ENCODE measurements around the gene RAD51. TPM values are rescaled to one million over a fixed set of nuclear protein-coding genes. Genes with fewer than 3 reads are reported as not detected.

The RAD51 gene
- total and polyA plus RNA-seq, 7 experiments from 2014 or later = 0.34 to 51.5 (median 0.66) TPM

- Histone ChIP-seq H3K4me3 (ENCODE audit: low read length) (no peak overlapping the region), H3K4me1 (ENCODE audit: control insufficient read depth in 2 of 2, insufficient read depth in 2 of 2, low read length in 2 of 2) (peaks cover 17 to 29% of the 10 kb centered on the region in 2 donors), H3K9me3 (ENCODE audit: control insufficient read depth in 2 of 3, low read length in 3 of 3) (no peaks in the 10 kb centered on the region), H3K27ac (ENCODE audit: low read depth, low read length) (peak overlapping the region; percentile 78), H3K27me3 (ENCODE audit: control insufficient read depth in 2 of 2, insufficient read depth in 2 of 2, low read length in 2 of 2) (no peaks in the 10 kb centered on the region), H3K36me3 (ENCODE audit: control insufficient read depth in 2 of 3, insufficient read depth in 3 of 3, low read length in 3 of 3) (peaks cover 0 to 18% (median 0%) of the 10 kb centered on the region in 3 experiments)
- CTCF ChIA-PET = interaction anchor here (0.5 kb wide), 1 partner anchor 143 kb away, joined by 4 read pairs; no protein-coding TSS in a partner anchor
- DNase-seq (no peak), ATAC-seq (no peak)
- POLR2A ChIA-PET = interaction anchor here (0.6 to 3.7 kb wide), 4 partner anchors 12 to 78 kb away, joined by 3 to 21 read pairs (median 4); partner anchors contain the start of gene RAD51
- no peaks in the 10 kb centered on the region for H3K27me3 Mint-ChIP-seq
- H3K4me3 Mint-ChIP-seq = peak overlapping the region in 1 of 10 donors; percentile 94
- intact Hi-C loops (cut with micrococcal nuclease) = loop anchor here in 1 of 2 donors (5.0 kb wide), 1 partner anchor 174 kb away; the partner anchor contains the start of gene KNL1
- H3K36me3 Mint-ChIP-seq = peaks cover 0 to 2% (median 0%) of the 10 kb centered on the region in 5 donors
- peak overlapping the region in 8 of 9 donors; percentile 9 to 92 (median 82) for H3K27ac Mint-ChIP-seq
- no peaks in the 10 kb centered on the region for H3K9me3 Mint-ChIP-seq
- H3K4me1 Mint-ChIP-seq = peaks cover 24 to 55% (median 49%) of the 10 kb centered on the region in 7 donors
These were observed 71.3 kb downstream of the RAD51 start for GRCh38 chr15:40766194-40766815.

- no peaks in the 10 kb centered on the region for H3K27me3 ChIP-seq (ENCODE audit: control insufficient read depth in 2 of 2, insufficient read depth in 2 of 2, low read length in 2 of 2)
- ATAC-seq (no peak), DNase-seq (no peak)
- ChIA-PET POLR2A (interaction anchor here (1.2 kb wide), 1 partner anchor 73 kb away, joined by 3 read pairs; no protein-coding TSS in a partner anchor), CTCF (no interaction called here)
- H3K9me3 ChIP-seq (ENCODE audit: control insufficient read depth in 2 of 3, low read length in 3 of 3) = no peaks in the 10 kb centered on the region
- intact Hi-C loops (cut with micrococcal nuclease) = loop anchor here in 1 of 2 donors (5.0 kb wide), 1 partner anchor 175 kb away; the partner anchor contains the start of gene KNL1
- peak overlapping the region in 2 of 9 donors; percentile 48 to 59 for H3K27ac Mint-ChIP-seq
- no peak overlapping the region for H3K4me3 ChIP-seq (ENCODE audit: low read length)
- no peak overlapping the region for H3K4me3 Mint-ChIP-seq
- H3K27me3 Mint-ChIP-seq = no peaks in the 10 kb centered on the region
- no peak overlapping the region for H3K27ac ChIP-seq (ENCODE audit: low read depth, low read length)
- peaks cover 0 to 3% (median 0%) of the 10 kb centered on the region in 5 donors for H3K36me3 Mint-ChIP-seq
- peaks cover 24 to 55% (median 49%) of the 10 kb centered on the region in 7 donors for H3K4me1 Mint-ChIP-seq
- H3K4me1 ChIP-seq (ENCODE audit: control insufficient read depth in 2 of 2, insufficient read depth in 2 of 2, low read length in 2 of 2) = peaks cover 17 to 29% of the 10 kb centered on the region in 2 donors
- H3K9me3 Mint-ChIP-seq = no peaks in the 10 kb centered on the region
- H3K36me3 ChIP-seq (ENCODE audit: control insufficient read depth in 2 of 3, insufficient read depth in 3 of 3, low read length in 3 of 3) = peaks cover 0 to 27% (median 0%) of the 10 kb centered on the region in 3 experiments
These were observed 72.2 kb downstream of the RAD51 start for GRCh38 chr15:40766906-40767837.

GRCh38 chr15:40767838-40768500, 73.0 kb downstream of the RAD51 start:
- Histone ChIP-seq H3K4me3 (ENCODE audit: low read length) (no peak overlapping the region), H3K36me3 (ENCODE audit: control insufficient read depth in 2 of 3, insufficient read depth in 3 of 3, low read length in 3 of 3) (peaks cover 0 to 33% (median 0%) of the 10 kb centered on the region in 3 experiments), H3K27me3 (ENCODE audit: control insufficient read depth in 2 of 2, insufficient read depth in 2 of 2, low read length in 2 of 2) (no peaks in the 10 kb centered on the region), H3K9me3 (ENCODE audit: control insufficient read depth in 2 of 3, low read length in 3 of 3) (no peaks in the 10 kb centered on the region), H3K4me1 (ENCODE audit: control insufficient read depth in 2 of 2, insufficient read depth in 2 of 2, low read length in 2 of 2) (peaks cover 17 to 29% of the 10 kb centered on the region in 2 donors), H3K27ac (ENCODE audit: low read depth, low read length) (peak overlapping the region; percentile 59)
- CTCF ChIA-PET = no interaction called here
- ATAC-seq = no peak
- Mint-ChIP-seq H3K27ac (peak overlapping the region in 6 of 9 donors; percentile 50 to 92 (median 72)), H3K4me1 (peaks cover 24 to 51% (median 46%) of the 10 kb centered on the region in 7 donors), H3K27me3 (no peaks in the 10 kb centered on the region), H3K36me3 (peaks cover 0 to 3% (median 0%) of the 10 kb centered on the region in 5 donors), H3K9me3 (no peaks in the 10 kb centered on the region), H3K4me3 (peak overlapping the region in 1 of 10 donors; percentile 39)
- DNase-seq = no peak
- POLR2A ChIA-PET = no interaction called here
- intact Hi-C loops (cut with micrococcal nuclease) = loop anchor here (2.0 to 5.0 kb wide), 2 partner anchors 13 to 176 kb away; partner anchors contain the start of genes KNL1 (in 1 of the 2) and RMDN3 (in 1 of the 2)

- DNase-seq (no peak), ATAC-seq (no peak)
- peaks cover 0 to 7% (median 0%) of the 10 kb centered on the region in 5 donors for H3K36me3 Mint-ChIP-seq
- peak overlapping the region; percentile 59 for H3K27ac ChIP-seq (ENCODE audit: low read depth, low read length)
- no peaks in the 10 kb centered on the region for H3K9me3 Mint-ChIP-seq
- CTCF ChIA-PET = interaction anchor here (1.5 kb wide), 1 partner anchor 14 kb away, joined by 6 read pairs; no protein-coding TSS in a partner anchor
- no peaks in the 10 kb centered on the region for H3K27me3 ChIP-seq (ENCODE audit: control insufficient read depth in 2 of 2, insufficient read depth in 2 of 2, low read length in 2 of 2)
- peak overlapping the region; percentile 68 to 93 (median 87) for H3K27ac Mint-ChIP-seq
- intact Hi-C loops (cut with micrococcal nuclease) = loop anchor here (2.0 to 5.0 kb wide), 2 partner anchors 14 to 176 kb away; partner anchors contain the start of genes KNL1 (in 1 of the 2) and RMDN3 (in 1 of the 2)
- peak overlapping the region in 8 of 10 donors; percentile 23 to 73 (median 58) for H3K4me3 Mint-ChIP-seq
- POLR2A ChIA-PET = interaction anchor here (1.1 to 2.7 kb wide), 3 partner anchors 11 to 74 kb away, joined by 3 to 13 read pairs (median 4); partner anchors contain the start of genes RAD51 and RMDN3
- H3K4me1 Mint-ChIP-seq = peaks cover 24 to 48% (median 39%) of the 10 kb centered on the region in 7 donors
- peaks cover 11 to 29% of the 10 kb centered on the region in 2 donors for H3K4me1 ChIP-seq (ENCODE audit: control insufficient read depth in 2 of 2, insufficient read depth in 2 of 2, low read length in 2 of 2)
- H3K36me3 ChIP-seq (ENCODE audit: control insufficient read depth in 2 of 3, insufficient read depth in 3 of 3, low read length in 3 of 3) = peaks cover 0 to 40% (median 0%) of the 10 kb centered on the region in 3 experiments
- H3K4me3 ChIP-seq (ENCODE audit: low read length) = no peak overlapping the region
- no peaks in the 10 kb centered on the region for H3K9me3 ChIP-seq (ENCODE audit: control insufficient read depth in 2 of 3, low read length in 3 of 3)
- H3K27me3 Mint-ChIP-seq = no peaks in the 10 kb centered on the region
These were observed 73.7 kb downstream of the RAD51 start for GRCh38 chr15:40768521-40769273.

- Mint-ChIP-seq H3K36me3 (peaks cover 0 to 11% (median 3%) of the 10 kb centered on the region in 5 donors), H3K27me3 (no peaks in the 10 kb centered on the region), H3K27ac (peak within 1 kb of the TSS; percentile 80 to 93 (median 88)), H3K4me3 (peak within 1 kb of the TSS; percentile 42 to 73 (median 62)), H3K9me3 (no peaks in the 10 kb centered on the region), H3K4me1 (peaks cover 24 to 46% (median 36%) of the 10 kb centered on the region in 7 donors)
- Histone ChIP-seq H3K4me1 (ENCODE audit: control insufficient read depth in 2 of 2, insufficient read depth in 2 of 2, low read length in 2 of 2) (peaks cover 10 to 27% of the 10 kb centered on the region in 2 donors), H3K9me3 (ENCODE audit: control insufficient read depth in 2 of 3, low read length in 3 of 3) (no peaks in the 10 kb centered on the region), H3K4me3 (ENCODE audit: low read length) (no peak within 1 kb of the TSS), H3K27me3 (ENCODE audit: control insufficient read depth in 2 of 2, insufficient read depth in 2 of 2, low read length in 2 of 2) (no peaks in the 10 kb centered on the region), H3K27ac (ENCODE audit: low read depth, low read length) (peak within 1 kb of the TSS; percentile 59), H3K36me3 (ENCODE audit: control insufficient read depth in 2 of 3, insufficient read depth in 3 of 3, low read length in 3 of 3) (peaks cover 0 to 45% (median 2%) of the 10 kb centered on the region in 3 experiments)
- ATAC-seq (peak; percentile 58), DNase-seq (peak in 7 of 9 donors; percentile 33 to 71 (median 45))
- intact Hi-C loops (cut with micrococcal nuclease) = loop anchor here (2.0 to 5.0 kb wide), 2 partner anchors 15 to 177 kb away; partner anchors contain the start of genes KNL1 (in 1 of the 2) and RMDN3 (in 1 of the 2)
- ChIA-PET POLR2A (interaction anchor here (1.1 to 2.7 kb wide), 3 partner anchors 12 to 75 kb away, joined by 3 to 13 read pairs (median 4); partner anchors contain the start of genes RAD51 and RMDN3), CTCF (interaction anchor here (0.8 to 1.5 kb wide), 2 partner anchors 13 kb away, joined by 3 to 6 read pairs; no protein-coding TSS in a partner anchor)
These were observed 74.5 kb downstream of the RAD51 start, which contains the start of gene C15orf62 for GRCh38 chr15:40769274-40770146. C15orf62 (plus strand) TSS chr15:40769980; CDS start chr15:40770496, 516 bp downstream.
